ENCODE data around the gene SNAI3.

Gene SNAI3

GRCh38 chr16:88649195-88649923 lies 36.9 kb downstream of the SNAI3 start:
- DNase-seq = no peak

GRCh38 chr16:88647178-88648070 lies 38.9 kb downstream of the SNAI3 start:
- DNase-seq = no peak

- DNase-seq = no peak
Measured at GRCh38 chr16:88646345-88647034, 39.8 kb downstream of the SNAI3 start.

GRCh38 chr16:88645941-88646340 lies 40.4 kb downstream of the SNAI3 start:
- no peak for DNase-seq

- DNase-seq = no peak
Measured at GRCh38 chr16:88645455-88645854, 40.9 kb downstream of the SNAI3 start.

- DNase-seq = no peak
Measured at GRCh38 chr16:88643644-88643932, 42.7 kb downstream of the SNAI3 start.

GRCh38 chr16:88642881-88643643 lies 43.2 kb downstream of the SNAI3 start:
- DNase-seq = no peak

GRCh38 chr16:88640498-88641247 lies 45.6 kb downstream of the SNAI3 start:
- DNase-seq = no peak

GRCh38 chr16:88640039-88640495 lies 46.2 kb downstream of the SNAI3 start:
- no peak for DNase-seq

- no peak for DNase-seq
Measured at GRCh38 chr16:88639231-88640038, 46.9 kb downstream of the SNAI3 start.

GRCh38 chr16:88638323-88639230 lies 47.7 kb downstream of the SNAI3 start, which contains the start of gene IL17C:
Gene IL17C (plus strand): TSS chr16:88638572. CDS start chr16:88638642, 70 bp downstream.
- no peak for DNase-seq

GRCh38 chr16:88636488-88637265 lies 49.6 kb downstream of the SNAI3 start:
- DNase-seq = no peak

GRCh38 chr16:88635671-88636319 lies 50.5 kb downstream of the SNAI3 start:
- DNase-seq = no peak

- DNase-seq = peak in 1 of 2 donors; percentile 40
Measured at GRCh38 chr16:88634994-88635670, 51.2 kb downstream of the SNAI3 start.

- peak in 1 of 2 donors; percentile 85 for DNase-seq
Measured at GRCh38 chr16:88634141-88634993, 51.9 kb downstream of the SNAI3 start.

- DNase-seq = peak in 1 of 2 donors; percentile 48
Measured at GRCh38 chr16:88633684-88634140, 52.6 kb downstream of the SNAI3 start.

- no peak for DNase-seq
Measured at GRCh38 chr16:88632587-88632930, 53.7 kb downstream of the SNAI3 start.
